HEK293T (cell line): Measurements from ENCODE around the gene TMEM200B.

Experiments
- ARNT ChIP-seq: fragments of 450-650 bp; IDR thresholded peaks from 2 replicates; pipeline ENCODE4 v1.6.1; 2017; ENCODE audit warnings: mild to moderate bottlenecking
- BHLHE40 ChIP-seq: fragments of 450-650 bp; IDR thresholded peaks from 2 replicates; pipeline ENCODE4 v1.6.1; 2016; ENCODE audit warnings: mild to moderate bottlenecking, moderate library complexity, borderline replicate concordance
- CTBP1 ChIP-seq: fragments of 450-650 bp; IDR thresholded peaks from 2 replicates; pipeline ENCODE4 v1.6.1; 2016; ENCODE audit warnings: borderline replicate concordance
- ELF4 ChIP-seq: fragments of 450-650 bp; IDR thresholded peaks from 2 replicates; pipeline ENCODE4 v1.6.1; 2017; ENCODE audit warnings: antibody characterized with exemption
- FOXM1 ChIP-seq: fragments of 450-650 bp; IDR thresholded peaks from 2 replicates; pipeline ENCODE4 v1.6.1; 2017; ENCODE audit warnings: mild to moderate bottlenecking, borderline replicate concordance
- NFRKB ChIP-seq: fragments of 450-650 bp; IDR thresholded peaks from 2 replicates; pipeline ENCODE4 v1.6.1; 2016; ENCODE audit warnings: mild to moderate bottlenecking, moderate library complexity
- SP1 ChIP-seq: fragments of 450-650 bp; IDR thresholded peaks from 2 replicates; pipeline ENCODE4 v1.6.1; 2017
- TARDBP ChIP-seq: fragments of 450-650 bp; IDR thresholded peaks from 2 replicates; pipeline ENCODE4 v1.6.1; 2016

GRCh38 chr1:29162476-29163138, 38.9 kb upstream of the TMEM200B start:
- TF ChIP-seq TARDBP (no peak), CTBP1 (no peak), BHLHE40 (no peak), FOXM1 (no peak), SP1 (no peak), ELF4 (no peak), NFRKB (no peak), ARNT (no peak)
